ENCODE data around the gene FERMT2. TPM values are rescaled to one million over a fixed set of nuclear protein-coding genes. Genes with fewer than 3 reads are reported as not detected.

The FERMT2 gene
- total and polyA plus RNA-seq, 9 of the 15 experiments (the other 6 are each of a cell fraction or from before 2014, with no cell fraction given): 0.10 to 1.3 (median 0.40) TPM

GRCh38 chr14:52863334-52863700 lies 87.5 kb downstream of the FERMT2 start:
- in situ Hi-C loops (cut with MboI): no loop called here
- DNase-seq (ENCODE audit: extremely low read depth in 1 of 4, low spot score in 3 of 4) (no peak), ATAC-seq (no peak), FAIRE-seq (no peak)
- Histone ChIP-seq H3K4me2 (ENCODE audit: insufficient read depth, low read length) (no peak overlapping the region), H3K36me3 (ENCODE audit: control insufficient read depth, insufficient read depth, low read length) (no peaks in the 10 kb centered on the region), H2AFZ (ENCODE audit: low read depth, low read length) (no peak overlapping the region), H3K79me2 (ENCODE audit: control insufficient read depth, insufficient read depth, low read length) (no peaks in the 10 kb centered on the region), H3K4me3 (no peak overlapping the region), H3K27ac (ENCODE audit: extremely low read depth, low read depth, low read length) (no peak overlapping the region), H3K9ac (ENCODE audit: insufficient read depth in 1 of 2, low read depth in 2 of 2, low read length in 2 of 2) (no peak overlapping the region), H3K4me1 (replicated peaks in 1 of 2; ENCODE audit: control insufficient read depth in 2 of 2, insufficient read depth in 2 of 2, low read length in 2 of 2) (no peaks in the 10 kb centered on the region), H3K9me1 (ENCODE audit: control insufficient read depth, insufficient read depth, low read length) (no peaks in the 10 kb centered on the region), H3K27me3 (ENCODE audit: control insufficient read depth in 2 of 2, insufficient read depth in 2 of 2, low read length in 2 of 2) (no peaks in the 10 kb centered on the region), H4K20me1 (replicated peaks; ENCODE audit: control insufficient read depth, insufficient read depth, low read length) (no peaks in the 10 kb centered on the region), H3K9me3 (replicated peaks; ENCODE audit: control insufficient read depth, insufficient read depth, low read depth, low read length) (no peaks in the 10 kb centered on the region)
- BruUV-seq (replicated peaks): no TSS peak
- intact Hi-C loops (cut with micrococcal nuclease): no loop called here
- CTCF ChIA-PET (ENCODE audit: low intra/inter-chr PET ratio): no interaction called here
- POLR2A ChIA-PET: no interaction called here
- 7% methylated on average over 1 of the region's 1 CpG for WGBS (ENCODE audit: insufficient coverage, low coverage, missing lambda C conversion rate)
- no peak for TF ChIP-seq SP2 (IDR thresholded peaks at IDR 0.05; ENCODE audit: extremely low read depth, low read depth, low read length, poor library complexity, severe bottlenecking)
- TF ChIP-seq NEUROD1 (IDR thresholded peaks at IDR 0.05; ENCODE audit: borderline replicate concordance, low read depth, low read length, partially characterized antibody): no peak
- TF ChIP-seq EP300 (IDR thresholded peaks at IDR 0.05; ENCODE audit: low read length): no peak
- no peak for TF ChIP-seq ZNF407 (IDR thresholded peaks at IDR 0.05; ENCODE audit: low read depth)
- TF ChIP-seq HOMEZ (CRISPR knock-in tag; IDR thresholded peaks at IDR 0.05): no peak
- TF ChIP-seq ZNF561 (CRISPR knock-in tag; conservative IDR thresholded peaks at IDR 0.05): no peak
- TF ChIP-seq ADNP (tag; IDR thresholded peaks at IDR 0.05): no peak
- TF ChIP-seq E2F5 (CRISPR knock-in tag; IDR thresholded peaks at IDR 0.05): no peak
- TF ChIP-seq DIDO1 (tag; IDR thresholded peaks at IDR 0.05; ENCODE audit: low read depth): no peak
- TF ChIP-seq MED1 (CRISPR knock-in tag; IDR thresholded peaks at IDR 0.05; ENCODE audit: borderline replicate concordance): no peak

All from K562 (cell line).